Measurements from ENCODE around the gene RBPJ.
A peak's percentile ranks its signal among the peaks of the same experiment; 100 is the strongest.

Gene RBPJ

GRCh38 chr4:26320538-26321372 is at the start of gene RBPJ:
RBPJ (plus strand) TSS chr4:26321014; CDS start chr4:26321029, 15 bp downstream.
- DNase-seq (ENCODE audit: extremely low read depth, low read depth) = peak; percentile 95
- no peak for TF ChIP-seq CTCF (IDR thresholded peaks at IDR 0.05; ENCODE audit: low read depth, low read length)

- TF ChIP-seq CTCF (IDR thresholded peaks at IDR 0.05; ENCODE audit: low read depth, low read length) = no peak
- no peak for DNase-seq (ENCODE audit: extremely low read depth, low read depth)
These were observed 49.1 kb upstream of the RBPJ start for GRCh38 chr4:26271703-26272102.

- TF ChIP-seq CTCF (IDR thresholded peaks at IDR 0.05; ENCODE audit: low read depth, low read length) = no peak
- no peak for DNase-seq (ENCODE audit: extremely low read depth, low read depth)
These were observed 47.9 kb upstream of the RBPJ start for GRCh38 chr4:26272654-26273615.

GRCh38 chr4:26273616-26273980 is 47.2 kb upstream of the RBPJ start:
- DNase-seq (ENCODE audit: extremely low read depth, low read depth) = no peak
- TF ChIP-seq CTCF (IDR thresholded peaks at IDR 0.05; ENCODE audit: low read depth, low read length) = no peak

- TF ChIP-seq CTCF (IDR thresholded peaks at IDR 0.05; ENCODE audit: low read depth, low read length) = no peak
- DNase-seq (ENCODE audit: extremely low read depth, low read depth) = no peak
These were observed 45.5 kb upstream of the RBPJ start for GRCh38 chr4:26275281-26275680.

GRCh38 chr4:26279446-26279845 is 41.4 kb upstream of the RBPJ start:
- DNase-seq (ENCODE audit: extremely low read depth, low read depth) = no peak
- no peak for TF ChIP-seq CTCF (IDR thresholded peaks at IDR 0.05; ENCODE audit: low read depth, low read length)

GRCh38 chr4:26281881-26282280 is 38.9 kb upstream of the RBPJ start:
- DNase-seq (ENCODE audit: extremely low read depth, low read depth) = no peak
- no peak for TF ChIP-seq CTCF (IDR thresholded peaks at IDR 0.05; ENCODE audit: low read depth, low read length)

Data from AG09319 (cell line).